ENCODE results near the gene BMPR1A. TPM values are rescaled to one million over a fixed set of nuclear protein-coding genes. Genes with fewer than 3 reads are reported as not detected.
"Not testable (repeated sequence)": the region's sequence is repeated elsewhere in the genome, so short reads cannot be mapped to it uniquely, and the experiment has no call there.

The BMPR1A gene
- total RNA-seq, 4 donors from 2014 or later = 26.5 to 44.9 (median 37.1) TPM

DNA sequence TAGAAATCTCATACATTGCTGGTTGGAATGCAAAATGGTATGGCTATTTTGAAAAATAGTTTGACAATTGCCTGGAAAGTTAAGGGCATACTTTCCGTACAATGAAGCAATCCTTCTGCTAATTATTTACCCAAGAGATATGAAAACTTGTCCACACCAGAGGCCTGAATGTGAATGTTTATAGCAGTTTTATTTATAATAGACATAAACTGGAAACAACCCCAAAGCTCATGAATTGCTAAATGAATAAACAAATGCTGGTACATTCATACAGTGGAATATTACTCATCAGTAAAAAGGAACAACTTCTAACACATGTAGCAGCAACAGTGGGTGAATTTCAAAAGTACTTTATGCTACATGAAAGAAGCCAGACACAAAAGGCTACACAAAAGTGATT lies 158.3 kb downstream of the BMPR1A start:
- DNase-seq (ENCODE audit: low spot score) = no peak
- ATAC-seq (ENCODE audit: low FRiP score) = no peak
- TF ChIP-seq, protein P1, sequence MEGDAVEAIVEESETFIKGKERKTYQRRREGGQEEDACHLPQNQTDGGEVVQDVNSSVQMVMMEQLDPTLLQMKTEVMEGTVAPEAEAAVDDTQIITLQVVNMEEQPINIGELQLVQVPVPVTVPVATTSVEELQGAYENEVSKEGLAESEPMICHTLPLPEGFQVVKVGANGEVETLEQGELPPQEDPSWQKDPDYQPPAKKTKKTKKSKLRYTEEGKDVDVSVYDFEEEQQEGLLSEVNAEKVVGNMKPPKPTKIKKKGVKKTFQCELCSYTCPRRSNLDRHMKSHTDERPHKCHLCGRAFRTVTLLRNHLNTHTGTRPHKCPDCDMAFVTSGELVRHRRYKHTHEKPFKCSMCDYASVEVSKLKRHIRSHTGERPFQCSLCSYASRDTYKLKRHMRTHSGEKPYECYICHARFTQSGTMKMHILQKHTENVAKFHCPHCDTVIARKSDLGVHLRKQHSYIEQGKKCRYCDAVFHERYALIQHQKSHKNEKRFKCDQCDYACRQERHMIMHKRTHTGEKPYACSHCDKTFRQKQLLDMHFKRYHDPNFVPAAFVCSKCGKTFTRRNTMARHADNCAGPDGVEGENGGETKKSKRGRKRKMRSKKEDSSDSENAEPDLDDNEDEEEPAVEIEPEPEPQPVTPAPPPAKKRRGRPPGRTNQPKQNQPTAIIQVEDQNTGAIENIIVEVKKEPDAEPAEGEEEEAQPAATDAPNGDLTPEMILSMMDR (IDR thresholded peaks at IDR 0.05) = no peak

DNA sequence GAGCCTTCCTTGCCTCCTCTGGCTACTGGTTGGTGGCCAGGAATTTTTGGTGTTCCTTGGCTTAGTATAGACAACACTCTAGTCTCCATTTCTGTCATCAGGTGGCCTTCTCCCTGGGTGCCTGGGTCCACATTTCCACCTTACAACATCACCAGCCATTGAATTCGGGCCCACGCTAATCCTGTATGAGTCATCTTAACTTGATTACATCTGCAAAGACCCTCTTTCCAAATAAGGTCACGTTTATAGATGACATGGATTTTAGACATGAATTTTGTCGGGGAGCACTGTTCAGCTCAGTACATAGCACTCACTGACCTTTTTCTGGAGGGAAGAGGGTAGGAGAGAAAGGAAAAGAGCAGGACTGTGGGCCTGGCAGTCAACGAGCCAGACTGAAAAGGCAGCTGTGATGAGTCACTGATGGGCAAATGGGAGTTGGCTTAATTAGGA lies 161.6 kb downstream of the BMPR1A start:
- ATAC-seq (ENCODE audit: low FRiP score) (no peak), DNase-seq (ENCODE audit: low spot score) (no peak)
- TF ChIP-seq, protein P1 (IDR thresholded peaks at IDR 0.05) = no peak

- ATAC-seq (ENCODE audit: low FRiP score) (no peak), DNase-seq (ENCODE audit: low spot score) (no peak)
- TF ChIP-seq, protein P1 (IDR thresholded peaks at IDR 0.05) = no peak
Observed at GRCh38 chr10:86922553-86922961, 166.1 kb downstream of the BMPR1A start.

GRCh38 chr10:86929468-86930380 lies 173.3 kb downstream of the BMPR1A start:
- TF ChIP-seq, protein P1 (IDR thresholded peaks at IDR 0.05) = no peak
- ATAC-seq (ENCODE audit: low FRiP score) (no peak), DNase-seq (ENCODE audit: low spot score) (no peak)

DNA sequence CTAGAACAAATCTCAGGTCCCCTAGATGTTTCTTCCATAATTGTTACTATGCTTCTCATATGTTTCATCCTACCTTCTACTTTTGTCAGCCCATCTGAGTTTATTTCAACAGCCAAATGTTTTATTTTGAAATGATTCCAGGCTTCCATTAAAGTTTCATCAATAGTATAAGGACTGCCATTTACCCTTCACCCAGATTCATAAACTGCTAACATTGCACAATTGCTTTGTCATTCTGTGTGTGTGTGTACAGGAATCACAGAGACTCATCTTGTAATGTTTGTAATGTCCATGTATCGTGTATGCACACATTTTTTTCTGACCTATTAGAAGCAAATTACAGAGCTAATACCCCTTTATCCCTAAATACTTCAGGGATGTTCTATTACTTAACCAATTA lies 175.5 kb downstream of the BMPR1A start:
- DNase-seq (ENCODE audit: low spot score) = no peak
- TF ChIP-seq, protein P1 (IDR thresholded peaks at IDR 0.05) = no peak
- no peak for ATAC-seq (ENCODE audit: low FRiP score)

- no peak for DNase-seq (ENCODE audit: low spot score)
- no peak for ATAC-seq (ENCODE audit: low FRiP score)
- TF ChIP-seq, protein P1 (IDR thresholded peaks at IDR 0.05) = no peak
Observed at GRCh38 chr10:86932674-86933073, 176.3 kb downstream of the BMPR1A start.

- not testable (repeated sequence) for ATAC-seq (ENCODE audit: low FRiP score); DNase-seq (ENCODE audit: low spot score)
Observed at GRCh38 chr10:86934162-86934711, 177.8 kb downstream of the BMPR1A start.
